Germinal center (tissue), 1 donor: Measurements from ENCODE around the gene SLC35F4.
A peak's percentile ranks its signal among the peaks of the same experiment; 100 is the strongest.
"Not testable (repeated sequence)": the region's sequence is repeated elsewhere in the genome, so short reads cannot be mapped to it uniquely, and the experiment has no call there.

Source experiments
- DNase-seq: peaks from one replicate; pipeline ENCODE4 v3.0.0; 2012; ENCODE audit warnings: mixed read lengths, low spot score

SLC35F4 gene

GRCh38 chr14:57725399-57726077 is 140.4 kb downstream of the SLC35F4 start:
- no peak for DNase-seq

DNA sequence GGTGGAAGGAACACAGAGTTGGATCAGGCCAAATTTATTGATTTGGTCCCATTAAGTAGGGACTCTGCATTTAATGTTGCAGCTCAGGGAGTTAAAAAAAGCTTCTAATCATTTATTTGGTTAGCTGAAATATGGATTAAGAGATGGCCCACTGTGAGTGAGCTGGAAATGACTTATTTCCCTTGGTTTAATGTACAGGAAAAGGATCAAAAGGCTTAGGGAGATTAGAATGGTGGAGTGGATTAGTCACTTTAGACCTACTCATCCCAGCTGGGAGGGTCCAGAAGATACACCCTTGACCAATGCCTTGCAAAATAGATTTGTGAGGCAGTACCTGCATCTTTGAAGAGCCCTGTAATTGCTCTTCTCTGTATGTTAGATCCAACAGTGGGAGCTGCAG is 143.8 kb downstream of the SLC35F4 start:
- DNase-seq = not testable (repeated sequence)

GRCh38 chr14:57714487-57714931 is 151.4 kb downstream of the SLC35F4 start:
- no peak for DNase-seq

DNA sequence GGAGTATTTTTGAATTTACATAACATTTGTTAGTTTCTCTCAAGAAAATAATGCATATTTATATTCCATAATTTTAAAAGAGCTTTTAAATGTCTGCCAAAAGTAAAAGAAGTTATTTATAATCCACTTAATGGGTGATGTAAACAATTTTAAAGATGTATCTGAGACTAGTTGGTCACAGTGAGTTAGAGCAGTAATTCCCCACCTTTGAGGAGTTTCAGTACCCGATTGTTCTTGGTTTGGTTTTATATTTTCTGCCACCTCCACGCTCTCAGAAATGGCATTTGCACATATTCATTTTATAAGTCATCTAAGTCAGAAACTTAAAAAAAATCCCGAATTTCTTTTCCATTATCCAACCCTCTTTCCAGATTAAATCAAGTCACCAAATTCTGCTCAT is 153.2 kb downstream of the SLC35F4 start:
- DNase-seq = no peak

DNA sequence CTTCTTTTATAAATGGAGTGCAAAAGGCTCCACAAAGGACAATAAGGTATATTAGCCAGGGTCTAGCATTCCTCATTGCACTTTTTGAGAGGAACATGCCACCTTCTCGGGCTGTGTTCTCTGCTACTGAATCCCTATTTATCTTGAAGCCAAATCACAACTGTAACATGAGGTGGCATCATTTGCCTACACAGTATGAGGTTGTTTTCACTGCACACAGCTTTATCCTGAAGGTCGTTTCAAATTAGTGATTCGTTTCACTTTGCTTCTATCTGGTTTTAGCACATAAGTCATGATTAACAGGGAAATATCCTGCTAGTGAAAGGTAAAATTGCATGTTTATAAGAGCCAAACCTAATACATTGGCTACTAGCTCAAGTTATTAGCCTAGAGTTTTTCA is 153.8 kb downstream of the SLC35F4 start:
- no peak for DNase-seq

DNA sequence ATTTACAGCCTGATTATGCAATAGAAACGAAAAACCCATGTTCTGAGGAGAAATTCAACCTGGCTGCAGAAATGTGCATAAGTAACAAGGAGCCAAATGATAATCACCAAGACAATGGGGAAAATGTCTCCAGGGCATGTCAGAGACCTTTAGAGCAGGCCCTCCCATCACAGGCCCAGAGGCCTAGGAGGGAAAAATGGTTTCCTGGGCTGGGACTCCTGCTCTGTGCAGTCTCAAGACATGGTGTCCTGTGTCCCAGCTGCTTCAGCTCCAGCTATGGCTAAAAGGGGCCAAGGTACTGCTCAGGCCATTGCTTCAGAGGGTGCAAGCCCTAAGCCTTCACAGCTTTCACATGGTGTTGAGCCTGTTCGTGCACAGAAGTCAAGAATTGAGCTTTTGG is 156.0 kb downstream of the SLC35F4 start:
- DNase-seq = no peak

- not testable (repeated sequence) for DNase-seq
Measured at GRCh38 chr14:57709086-57709485, 156.8 kb downstream of the SLC35F4 start.

DNA sequence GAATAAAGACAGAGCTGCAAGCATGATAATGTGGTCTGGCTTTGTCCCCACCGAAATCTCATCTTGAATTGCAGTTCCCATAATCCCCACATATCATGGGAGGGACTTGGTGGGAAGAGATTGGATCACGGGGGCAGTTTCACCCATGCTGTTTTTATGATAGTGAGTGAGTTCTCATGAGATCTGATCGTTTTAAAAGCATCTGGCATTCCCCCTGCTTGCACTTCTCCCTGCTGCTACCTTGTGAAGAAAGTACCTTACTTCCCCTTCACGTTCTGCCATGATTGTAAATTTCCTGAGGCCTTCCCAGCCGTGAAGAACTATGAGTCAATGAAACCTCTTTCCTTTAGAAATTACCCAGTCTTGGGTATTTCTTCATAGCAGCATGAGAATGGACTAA is 158.7 kb downstream of the SLC35F4 start:
- no peak for DNase-seq

DNA sequence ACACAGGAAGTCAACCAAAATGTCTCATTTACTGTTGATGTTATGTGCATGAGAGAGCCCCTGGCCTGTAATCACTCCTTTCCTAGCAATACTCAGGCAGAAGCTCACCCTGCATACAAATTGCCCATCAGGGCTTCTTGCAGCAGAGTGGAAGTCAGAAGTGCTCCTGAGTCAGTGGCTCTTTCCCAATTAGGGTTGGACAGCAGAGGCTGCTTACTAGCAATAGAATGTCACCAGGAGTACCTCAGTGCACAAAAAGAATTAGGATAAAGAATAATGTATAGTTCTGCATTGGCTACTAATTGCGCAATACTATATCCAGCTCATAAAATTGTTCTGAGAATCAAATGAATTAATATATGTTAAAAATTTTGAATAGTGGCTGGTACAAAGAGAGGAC is 161.1 kb downstream of the SLC35F4 start:
- DNase-seq = no peak

DNA sequence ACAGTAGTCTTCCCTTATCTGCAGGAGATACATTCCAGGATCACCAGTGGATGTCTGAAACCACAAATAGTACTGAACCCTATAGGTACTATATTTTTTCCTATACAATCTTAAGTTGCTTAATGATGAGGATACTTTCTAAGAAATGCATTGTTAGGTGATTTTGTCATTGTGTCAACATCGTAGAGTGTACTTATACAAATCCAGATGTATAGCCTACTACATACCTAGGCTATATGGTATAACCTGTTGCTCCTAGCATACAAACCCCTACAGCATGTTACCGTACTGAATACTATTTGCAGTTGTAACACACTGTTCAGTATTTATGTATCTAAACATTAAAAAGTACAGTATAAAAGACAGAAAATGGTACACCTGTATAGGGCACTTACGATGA is 165.9 kb downstream of the SLC35F4 start:
- no peak for DNase-seq

GRCh38 chr14:57692671-57693070 is 173.2 kb downstream of the SLC35F4 start:
- peak; percentile 8 for DNase-seq

DNA sequence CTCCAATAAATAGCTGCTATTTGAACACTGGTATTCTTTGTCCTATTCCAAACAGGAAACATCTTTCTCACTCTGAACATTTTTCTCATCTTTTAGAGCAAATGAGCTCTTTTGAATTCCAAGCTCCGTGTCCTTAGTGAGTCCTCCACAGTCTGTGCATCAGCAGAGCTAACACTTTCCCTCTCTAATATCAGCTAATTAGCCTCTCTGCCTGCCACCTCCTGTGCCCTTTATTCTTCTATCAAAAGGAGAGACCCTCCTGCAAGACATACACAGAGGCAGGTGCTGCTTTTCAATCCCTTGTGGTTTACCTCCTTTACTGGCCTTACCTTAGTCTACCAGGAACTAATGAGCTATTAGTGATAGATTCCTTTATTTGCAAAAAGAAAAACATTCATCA is 178.5 kb downstream of the SLC35F4 start:
- DNase-seq = no peak

DNA sequence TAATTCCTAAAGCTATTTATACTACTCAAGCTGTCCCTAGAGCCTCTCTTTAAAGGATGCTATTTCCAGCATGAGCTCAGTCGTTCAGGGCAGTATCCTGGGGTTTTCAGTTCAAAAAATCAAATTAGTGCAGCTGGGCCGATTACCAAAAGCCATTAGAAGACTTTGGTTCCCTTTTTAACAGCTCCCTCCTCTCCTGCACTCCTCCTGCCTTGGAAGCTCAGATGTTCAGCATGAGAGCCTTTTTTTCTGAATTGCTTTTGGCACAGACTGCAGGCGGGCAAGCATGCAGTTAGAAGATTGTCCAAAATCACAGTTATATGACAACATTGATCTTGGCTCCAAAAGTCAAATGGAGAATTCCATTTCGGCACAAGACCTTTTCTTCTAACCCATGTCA is 179.6 kb downstream of the SLC35F4 start:
- DNase-seq = no peak

GRCh38 chr14:57671021-57671420 is 194.9 kb downstream of the SLC35F4 start:
- no peak for DNase-seq

DNA sequence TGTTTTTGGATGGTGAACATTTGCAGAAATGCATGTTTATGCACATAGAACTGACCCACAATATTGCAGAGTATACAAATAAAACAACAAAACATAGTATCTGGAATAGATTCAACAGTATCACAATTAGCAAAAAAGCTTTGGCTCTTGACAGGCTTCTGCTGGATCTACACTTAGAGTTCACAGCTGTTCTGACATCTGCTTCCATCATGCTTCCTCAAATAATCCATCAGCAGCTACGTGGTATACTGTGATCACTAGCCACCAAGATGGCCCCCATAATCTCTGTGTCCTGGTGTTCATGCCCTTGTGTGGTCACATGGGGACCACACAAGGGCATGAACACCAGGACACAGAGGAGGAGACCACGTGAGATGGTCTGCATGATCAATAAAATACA is 205.7 kb downstream of the SLC35F4 start:
- DNase-seq = no peak

- no peak for DNase-seq
Measured at GRCh38 chr14:57659052-57659451, 206.8 kb downstream of the SLC35F4 start.

DNA sequence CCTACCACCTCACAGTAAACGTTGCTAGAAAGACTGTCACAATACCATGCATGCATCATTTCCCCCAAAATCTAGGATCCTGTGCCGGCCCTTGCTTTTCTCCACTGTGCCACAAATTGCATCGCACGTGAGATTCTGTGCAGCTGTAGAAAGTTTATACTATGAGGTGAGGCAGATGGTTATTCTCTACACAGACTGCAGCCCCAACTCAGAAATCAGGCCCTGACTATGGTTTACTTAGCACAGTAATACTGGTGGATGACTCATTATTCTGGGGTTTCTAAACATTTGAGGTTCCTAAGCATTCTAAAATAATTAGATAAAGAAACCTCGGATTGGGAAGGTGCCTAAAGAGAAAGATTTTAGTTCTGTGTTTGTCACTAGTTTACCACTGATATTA is 208.4 kb downstream of the SLC35F4 start:
- no peak for DNase-seq

DNA sequence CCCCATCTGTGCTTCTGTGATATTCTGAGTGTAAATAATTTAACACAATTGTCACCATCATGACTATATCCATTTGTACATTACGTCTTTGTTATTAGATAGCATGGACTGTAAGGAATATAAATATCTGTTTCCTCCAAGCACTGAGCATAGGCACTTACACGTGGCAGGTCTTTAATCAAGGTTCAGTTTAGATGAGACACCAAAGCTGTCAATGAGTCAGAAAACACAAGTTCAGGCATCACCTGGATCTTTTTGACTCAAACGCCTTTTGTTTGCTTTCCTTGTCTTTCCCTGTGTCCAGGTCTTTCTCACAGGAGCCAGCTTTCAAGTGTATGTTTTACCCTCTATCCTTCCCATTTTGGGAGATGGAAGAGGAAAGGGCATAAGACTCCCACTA is 209.0 kb downstream of the SLC35F4 start:
- no peak for DNase-seq

DNA sequence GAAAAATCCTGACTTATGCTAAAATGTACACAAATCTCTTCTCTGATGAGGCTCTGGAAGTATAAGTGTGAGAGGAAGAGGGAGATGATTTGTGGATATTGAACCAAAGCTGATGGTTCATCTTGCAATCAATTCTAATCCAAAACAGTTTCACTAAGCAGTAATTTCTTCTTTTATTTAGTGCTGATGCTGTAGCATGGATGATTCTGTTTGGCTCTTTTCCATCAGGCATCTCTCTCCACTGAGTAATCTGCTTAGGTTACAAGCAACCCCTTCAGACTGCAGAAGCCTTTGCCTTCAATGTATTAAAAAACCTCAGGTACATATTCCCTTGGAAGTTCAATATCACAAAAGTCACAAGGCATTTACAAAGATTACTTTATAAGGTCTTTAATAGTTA is 213.1 kb downstream of the SLC35F4 start:
- DNase-seq = no peak

DNA sequence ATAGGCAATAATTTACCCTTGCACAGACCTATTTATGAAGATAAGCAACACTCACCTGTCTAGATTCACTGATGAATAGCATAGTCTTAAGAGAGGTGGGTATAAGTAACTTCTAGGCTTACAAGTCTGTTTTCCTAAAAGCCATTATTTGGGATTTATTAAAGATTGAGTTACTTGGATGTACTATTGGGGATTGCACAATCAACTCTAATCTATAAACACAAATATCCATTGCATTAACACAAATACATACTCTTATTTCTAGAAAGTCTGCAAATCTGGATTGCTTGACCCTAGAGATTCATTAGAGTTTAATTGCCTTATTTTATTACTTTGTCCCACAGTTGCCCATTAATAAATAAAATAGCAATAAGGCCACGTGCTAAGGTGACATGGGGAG is 224.1 kb downstream of the SLC35F4 start:
- DNase-seq = no peak

- no peak for DNase-seq
Measured at GRCh38 chr14:57640036-57640435, 225.9 kb downstream of the SLC35F4 start.

DNA sequence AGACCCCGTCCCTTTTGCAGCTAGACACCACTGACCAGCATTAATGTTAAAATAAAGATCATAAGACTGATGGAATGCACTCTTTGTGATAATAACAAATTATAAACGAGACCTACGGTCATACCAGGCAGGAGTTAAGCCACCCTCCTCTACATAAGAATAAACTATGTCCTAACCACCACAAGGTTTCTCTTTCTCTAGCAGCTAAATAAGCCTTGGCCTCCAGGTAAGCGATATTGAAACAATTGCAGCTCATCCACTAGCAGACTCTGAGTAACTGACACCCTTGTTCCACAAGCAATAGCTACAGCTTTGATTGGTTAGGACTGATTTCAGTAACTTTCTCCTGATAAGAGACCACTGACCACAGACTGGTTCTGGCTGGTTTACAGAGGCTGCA is 228.0 kb downstream of the SLC35F4 start:
- no peak for DNase-seq

DNA sequence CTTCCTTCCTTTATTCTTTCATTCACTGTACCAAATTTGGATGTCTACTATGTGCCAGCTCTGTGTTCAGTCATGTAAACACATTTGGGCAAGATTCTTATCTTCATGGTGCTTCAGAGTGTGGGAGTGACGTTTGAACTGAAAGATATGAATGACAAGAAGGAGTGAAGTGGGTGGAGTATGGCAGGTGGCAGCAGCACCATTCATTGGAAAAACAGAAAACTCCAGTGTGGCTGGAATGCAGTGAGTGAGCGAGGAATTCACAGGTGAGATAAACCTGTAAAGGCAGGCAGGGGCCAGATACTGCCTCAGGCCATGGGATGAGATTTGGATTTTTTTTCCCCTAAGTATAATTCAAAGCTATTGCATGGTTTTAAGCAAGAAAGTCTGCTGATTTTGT is 231.6 kb downstream of the SLC35F4 start:
- no peak for DNase-seq

DNA sequence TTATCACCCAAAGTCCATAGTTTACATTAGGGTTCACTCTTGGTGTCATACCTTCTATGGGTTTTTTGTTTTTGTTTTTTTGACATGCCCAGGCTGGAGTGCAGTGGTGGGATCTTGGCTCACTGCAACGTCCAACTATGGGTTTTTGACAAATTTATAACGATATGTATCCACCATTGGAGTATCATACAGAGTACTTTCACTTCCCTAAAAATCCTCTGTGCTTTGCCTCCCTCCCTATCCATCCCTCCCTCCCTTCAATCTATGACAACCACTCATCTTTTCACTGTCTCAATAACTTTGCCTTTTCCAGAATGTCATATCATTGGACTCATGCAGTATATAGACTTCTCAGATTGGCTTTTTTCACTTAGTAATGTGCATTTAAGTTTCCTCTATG is 233.2 kb downstream of the SLC35F4 start:
- no peak for DNase-seq

DNA sequence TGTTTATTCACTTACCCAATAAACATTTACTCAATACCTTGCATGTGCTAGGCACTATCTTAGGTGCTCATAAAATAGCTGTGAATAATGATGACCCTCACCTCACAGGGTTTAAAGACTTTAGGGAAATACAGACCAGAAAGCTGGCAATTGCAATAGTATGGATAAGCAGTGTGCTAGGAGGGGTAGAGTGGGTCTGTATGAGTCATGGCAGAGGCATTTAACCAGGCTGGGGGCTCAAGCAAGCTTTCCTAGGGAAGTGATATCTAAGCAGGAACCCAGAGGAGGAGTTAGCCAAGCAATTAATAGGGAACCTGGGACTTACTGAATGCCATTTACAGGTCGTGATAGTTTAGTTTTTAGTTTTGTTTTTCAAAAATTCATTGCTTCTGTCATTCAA is 248.4 kb downstream of the SLC35F4 start:
- DNase-seq = no peak
